MV-4-11 (cell line): ENCODE measurements around the gene KIF18A.

ENCODE experiments used
- DNase-seq: peaks from one replicate; lab custom pipeline; 2025; lab: John Stamatoyannopoulos, UW

The KIF18A gene

GRCh38 chr11:28043930-28044709 lies 63.8 kb downstream of the KIF18A start:
- DNase-seq, result no peak

- no peak for DNase-seq
These were observed 67.6 kb downstream of the KIF18A start for GRCh38 chr11:28040384-28040783.

GRCh38 chr11:28038775-28039174 lies 69.2 kb downstream of the KIF18A start:
- no peak for DNase-seq

GRCh38 chr11:28026634-28027290 lies 81.2 kb downstream of the KIF18A start:
- no peak for DNase-seq

- DNase-seq, result peak; percentile 70
These were observed 90.1 kb downstream of the KIF18A start for GRCh38 chr11:28017816-28018215.

GRCh38 chr11:28011813-28012212 lies 96.1 kb downstream of the KIF18A start:
- DNase-seq, result peak; percentile 33

GRCh38 chr11:28009996-28010395 lies 98.0 kb downstream of the KIF18A start:
- DNase-seq, result no peak

- peak; percentile 19 for DNase-seq
These were observed 98.6 kb downstream of the KIF18A start for GRCh38 chr11:28009388-28009787.

GRCh38 chr11:28003615-28004014 lies 104.3 kb downstream of the KIF18A start:
- DNase-seq, result no peak

- no peak for DNase-seq
These were observed 109.4 kb downstream of the KIF18A start for GRCh38 chr11:27998552-27998951.

GRCh38 chr11:27997344-27997743 lies 110.6 kb downstream of the KIF18A start:
- DNase-seq, result peak; percentile 48

- no peak for DNase-seq
These were observed 111.9 kb downstream of the KIF18A start for GRCh38 chr11:27996066-27996465.

GRCh38 chr11:27995083-27995482 lies 112.9 kb downstream of the KIF18A start:
- no peak for DNase-seq

- DNase-seq, result no peak
These were observed 116.2 kb downstream of the KIF18A start for GRCh38 chr11:27991736-27992135.

GRCh38 chr11:27977527-27977926 lies 130.4 kb downstream of the KIF18A start:
- no peak for DNase-seq

GRCh38 chr11:27977031-27977430 lies 130.9 kb downstream of the KIF18A start:
- no peak for DNase-seq

GRCh38 chr11:27976262-27976661 lies 131.7 kb downstream of the KIF18A start:
- DNase-seq, result no peak

- DNase-seq, result no peak
These were observed 134.0 kb downstream of the KIF18A start for GRCh38 chr11:27973851-27974536.

- no peak for DNase-seq
These were observed 135.3 kb downstream of the KIF18A start for GRCh38 chr11:27972522-27973170.

- DNase-seq, result no peak
These were observed 136.8 kb downstream of the KIF18A start for GRCh38 chr11:27971171-27971570.
